ENCODE measurements around the gene IL32.
"Not testable (repeated sequence)": the region's sequence is repeated elsewhere in the genome, so short reads cannot be mapped to it uniquely, and the experiment has no call there.

The IL32 gene

DNA sequence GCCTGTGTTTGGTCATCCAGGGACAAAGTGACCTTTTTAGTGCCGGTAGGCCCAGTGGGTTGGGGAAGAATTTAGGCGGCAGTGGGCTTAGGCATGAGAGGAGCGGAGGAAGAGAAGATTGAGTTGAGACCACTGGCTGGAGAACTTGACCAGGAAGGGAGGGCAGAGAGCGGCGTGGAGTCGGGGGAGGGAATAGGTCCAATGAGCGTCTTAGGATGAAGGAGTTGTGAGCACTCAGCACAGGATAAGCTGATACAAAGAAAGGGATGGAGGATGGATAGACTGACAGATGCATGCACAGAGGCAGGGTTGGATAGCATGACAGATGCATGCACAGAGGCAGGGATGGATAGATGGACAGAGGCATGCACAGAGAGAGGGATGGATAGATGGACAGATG lies 8.0 kb downstream of the IL32 start:
- no peak for ATAC-seq
- TF ChIP-seq TOX (CRISPR knock-in tag; IDR thresholded peaks at IDR 0.05; ENCODE audit: borderline replicate concordance) (no peak), ZNF70 (CRISPR knock-in tag; IDR thresholded peaks at IDR 0.05) (no peak), CSDC2 (CRISPR knock-in tag; IDR thresholded peaks at IDR 0.05) (no peak), BACH2 (CRISPR knock-in tag; IDR thresholded peaks at IDR 0.05; ENCODE audit: borderline replicate concordance) (no peak), SNAI2 (CRISPR knock-in tag; IDR thresholded peaks at IDR 0.05) (no peak)
- TF ChIP-seq, protein P1, sequence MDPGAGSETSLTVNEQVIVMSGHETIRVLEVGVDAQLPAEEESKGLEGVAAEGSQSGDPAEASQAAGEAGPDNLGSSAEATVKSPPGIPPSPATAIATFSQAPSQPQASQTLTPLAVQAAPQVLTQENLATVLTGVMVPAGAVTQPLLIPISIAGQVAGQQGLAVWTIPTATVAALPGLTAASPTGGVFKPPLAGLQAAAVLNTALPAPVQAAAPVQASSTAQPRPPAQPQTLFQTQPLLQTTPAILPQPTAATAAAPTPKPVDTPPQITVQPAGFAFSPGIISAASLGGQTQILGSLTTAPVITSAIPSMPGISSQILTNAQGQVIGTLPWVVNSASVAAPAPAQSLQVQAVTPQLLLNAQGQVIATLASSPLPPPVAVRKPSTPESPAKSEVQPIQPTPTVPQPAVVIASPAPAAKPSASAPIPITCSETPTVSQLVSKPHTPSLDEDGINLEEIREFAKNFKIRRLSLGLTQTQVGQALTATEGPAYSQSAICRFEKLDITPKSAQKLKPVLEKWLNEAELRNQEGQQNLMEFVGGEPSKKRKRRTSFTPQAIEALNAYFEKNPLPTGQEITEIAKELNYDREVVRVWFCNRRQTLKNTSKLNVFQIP (CRISPR knock-in tag; IDR thresholded peaks at IDR 0.05; ENCODE audit: borderline replicate concordance, low read depth) = no peak

GRCh38 chr16:3074860-3075522 lies 9.6 kb downstream of the IL32 start:
- ATAC-seq = no peak
- TF ChIP-seq ZNF8 (CRISPR knock-in tag; IDR thresholded peaks at IDR 0.05) (no peak), SNAI2 (CRISPR knock-in tag; IDR thresholded peaks at IDR 0.05) (no peak), ESRRG (CRISPR knock-in tag; IDR thresholded peaks at IDR 0.05) (no peak), ARNTL (CRISPR knock-in tag; IDR thresholded peaks at IDR 0.05; ENCODE audit: borderline replicate concordance, low read depth) (no peak), ZFP30 (CRISPR knock-in tag; IDR thresholded peaks at IDR 0.05) (no peak), ZC3H10 (CRISPR knock-in tag; IDR thresholded peaks at IDR 0.05) (no peak), PPARA (CRISPR knock-in tag; IDR thresholded peaks at IDR 0.05; ENCODE audit: borderline replicate concordance) (no peak)

GRCh38 chr16:3075523-3075915 lies 10.1 kb downstream of the IL32 start:
- TF ChIP-seq SNAI2 (CRISPR knock-in tag; IDR thresholded peaks at IDR 0.05) = no peak
- TF ChIP-seq TOX (CRISPR knock-in tag; IDR thresholded peaks at IDR 0.05; ENCODE audit: borderline replicate concordance) = no peak
- TF ChIP-seq PPARA (CRISPR knock-in tag; IDR thresholded peaks at IDR 0.05; ENCODE audit: borderline replicate concordance) = no peak
- no peak for TF ChIP-seq PATZ1 (CRISPR knock-in tag; IDR thresholded peaks at IDR 0.05; ENCODE audit: borderline replicate concordance)
- TF ChIP-seq ZNF70 (CRISPR knock-in tag; IDR thresholded peaks at IDR 0.05) = no peak
- TF ChIP-seq ISL1 (CRISPR knock-in tag; IDR thresholded peaks at IDR 0.05) = no peak
- TF ChIP-seq ESRRG (CRISPR knock-in tag; IDR thresholded peaks at IDR 0.05) = no peak
- no peak for ATAC-seq

- not testable (repeated sequence) for ATAC-seq
These were observed 10.5 kb downstream of the IL32 start for GRCh38 chr16:3075946-3076345.

DNA sequence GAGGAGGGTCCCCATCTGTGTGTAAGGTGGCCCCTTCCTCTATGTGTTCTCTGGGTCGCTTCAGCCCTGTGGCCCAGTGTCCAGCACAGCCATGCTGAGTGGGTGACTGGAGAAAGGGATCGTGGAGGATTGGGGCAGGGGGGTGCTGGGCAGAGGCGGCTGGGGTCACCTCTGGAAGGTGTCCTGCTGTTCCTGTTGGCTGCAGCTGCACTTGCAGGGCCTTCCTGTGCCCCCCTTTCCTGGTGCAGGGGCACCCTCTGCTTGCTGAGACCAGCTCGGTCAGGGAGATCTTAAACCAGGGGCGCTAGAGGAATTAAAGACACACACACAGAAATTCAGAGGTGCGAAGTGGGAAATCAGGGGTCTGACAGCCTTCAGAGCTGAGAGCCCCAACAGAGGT lies 11.1 kb downstream of the IL32 start:
- TF ChIP-seq CSRNP3 (CRISPR knock-in tag; IDR thresholded peaks at IDR 0.05) = no peak
- TF ChIP-seq OSR1 (CRISPR knock-in tag; IDR thresholded peaks at IDR 0.05) = no peak
- TF ChIP-seq SNAI2 (CRISPR knock-in tag; IDR thresholded peaks at IDR 0.05) = no peak
- TF ChIP-seq GLIS3 (CRISPR knock-in tag; IDR thresholded peaks at IDR 0.05) = no peak
- TF ChIP-seq ZNF8 (CRISPR knock-in tag; IDR thresholded peaks at IDR 0.05) = no peak
- no peak for TF ChIP-seq TSHZ2 (CRISPR knock-in tag; IDR thresholded peaks at IDR 0.05)
- TF ChIP-seq RARB (CRISPR knock-in tag; IDR thresholded peaks at IDR 0.05) = no peak
- ATAC-seq = no peak

All from SK-N-SH treated with all-trans-retinoic acid at 6 μM for 48 hours (cell line).